CD4-positive, CD25-positive, alpha-beta regulatory T cell (primary cell): ENCODE data around the gene ACAT2. TPM values are rescaled to one million over a fixed set of nuclear protein-coding genes. Genes with fewer than 3 reads are reported as not detected.

Source experiments
- ATAC-seq, 2 donors: fragments of 150-1000 bp; cut with Tn5 transposase; one replicate each; pipeline ENCODE4 v1.10.0; 2021; ENCODE audit warnings: low read depth in 2 of 2, moderate number of reproducible peaks in 2 of 2, moderate library complexity in 1 of 2
- DNase-seq, 3 donors: peaks; one replicate each; pipeline versions ENCODE4 v3.0.0 to v3.0.0-alpha.2; 2012 to 2022; ENCODE audit warnings: mixed read lengths in 1 of 3
- H3K27ac ChIP-seq: one replicate; pipeline ENCODE4 v1.7.0; 2013; ENCODE audit warnings: mild to moderate bottlenecking, low read length; ENCODE audit not compliant: insufficient read depth, poor library complexity, severe bottlenecking
- H3K27me3 ChIP-seq: one replicate; pipeline ENCODE4 v1.7.0; 2013; ENCODE audit warnings: low read length; ENCODE audit not compliant: control insufficient read depth, insufficient read depth
- H3K36me3 ChIP-seq: one replicate; pipeline ENCODE4 v1.7.0; 2013; ENCODE audit warnings: mild to moderate bottlenecking, low read length, moderate library complexity; ENCODE audit not compliant: control insufficient read depth, insufficient read depth
- H3K4me1 ChIP-seq: 2 replicates; pipeline ENCODE4 v1.7.0; 2013; ENCODE audit warnings: mild to moderate bottlenecking, low read length; ENCODE audit not compliant: insufficient read depth, control insufficient read depth, poor library complexity, severe bottlenecking
- H3K4me3 ChIP-seq: one replicate; pipeline ENCODE4 v1.7.0; 2013; ENCODE audit warnings: low read depth, mild to moderate bottlenecking, low read length, moderate library complexity
- H3K9me3 ChIP-seq, 2 experiments: 1 replicate in 1 of 2; 2 replicates in 1 of 2; pipeline ENCODE4 v1.7.0; 2013; ENCODE audit warnings: low read length in 2 of 2, mild to moderate bottlenecking in 1 of 2, moderate library complexity in 1 of 2; ENCODE audit not compliant: control insufficient read depth in 2 of 2
- H3K27ac Mint-ChIP-seq, 3 donors: one replicate each; pipeline ENCODE4 v1.8.0; 2020 to 2022; ENCODE audit warnings: mild to moderate bottlenecking in 3 of 3, mixed read lengths in 3 of 3, moderate library complexity in 2 of 3
- H3K27me3 Mint-ChIP-seq: one replicate; pipeline ENCODE4 v1.8.0; 2022; ENCODE audit warnings: mild to moderate bottlenecking, mixed read lengths
- H3K36me3 Mint-ChIP-seq: one replicate; pipeline ENCODE4 v1.8.0; 2020; ENCODE audit warnings: mixed read lengths
- H3K4me1 Mint-ChIP-seq, 4 donors: one replicate each; pipeline ENCODE4 v1.8.0; 2020 to 2022; ENCODE audit warnings: mixed read lengths in 4 of 4, mild to moderate bottlenecking in 1 of 4
- H3K4me3 Mint-ChIP-seq, 4 donors: one replicate each; pipeline ENCODE4 v1.8.0; 2020 to 2022; ENCODE audit warnings: mild to moderate bottlenecking in 4 of 4, mixed read lengths in 4 of 4, moderate library complexity in 3 of 4
- H3K9me3 Mint-ChIP-seq, 7 donors: one replicate each; pipeline ENCODE4 v1.8.0; 2020 to 2022; ENCODE audit warnings: mixed read lengths in 7 of 7, mild to moderate bottlenecking in 3 of 7, moderate library complexity in 2 of 7
- polyA plus RNA-seq, 4 donors: library from polyadenylated mRNA; unstranded; fragments of 300-500 nt; fragmentation: Illumina TruSeq; gene quantifications; one replicate each; pipeline ENCODE4 v1.2.3, GENCODE V29; 2021
- total RNA-seq: library from RNA; stranded (reverse); gene quantifications from one replicate; pipeline ENCODE4 v1.2.3, GENCODE V29; 2022

ACAT2 gene
- total and polyA plus RNA-seq, 5 donors from 2014 or later: 29.6 to 66.0 (median 46.1) TPM

DNA sequence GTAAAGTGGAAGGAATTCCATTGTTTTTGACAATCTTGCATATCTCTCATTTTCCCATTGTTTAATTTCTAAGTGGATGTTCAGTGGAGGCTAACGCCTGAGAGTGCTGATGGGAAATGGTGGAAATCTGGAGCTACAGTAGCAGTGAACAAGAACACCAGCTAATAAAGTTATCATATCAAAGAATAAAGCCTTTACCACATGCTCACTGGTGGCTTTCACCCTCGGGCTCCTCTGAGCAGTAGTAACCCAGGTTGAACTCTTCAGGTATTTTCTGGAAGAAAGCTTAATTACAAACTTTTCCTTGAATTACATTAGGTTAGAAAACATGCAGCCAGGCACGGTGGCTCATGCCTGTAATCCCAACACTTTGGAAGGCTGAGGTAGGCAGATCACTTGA is 10.4 kb upstream of the ACAT2 start:
- Mint-ChIP-seq H3K36me3 (peaks cover 39% of the 10 kb centered on the region), H3K9me3 (no peaks in the 10 kb centered on the region), H3K27me3 (no peaks in the 10 kb centered on the region), H3K4me3 (no peak overlapping the region), H3K4me1 (peaks cover 6 to 16% (median 10%) of the 10 kb centered on the region in 4 donors), H3K27ac (peak overlapping the region in 2 of 3 donors; percentile 32 to 51)
- Histone ChIP-seq H3K4me3 (no peak overlapping the region), H3K4me1 (no peaks in the 10 kb centered on the region), H3K27me3 (no peaks in the 10 kb centered on the region), H3K27ac (no peak overlapping the region), H3K36me3 (peaks cover 91% of the 10 kb centered on the region), H3K9me3 (no peaks in the 10 kb centered on the region)
- no peak for ATAC-seq
- DNase-seq: no peak

DNA sequence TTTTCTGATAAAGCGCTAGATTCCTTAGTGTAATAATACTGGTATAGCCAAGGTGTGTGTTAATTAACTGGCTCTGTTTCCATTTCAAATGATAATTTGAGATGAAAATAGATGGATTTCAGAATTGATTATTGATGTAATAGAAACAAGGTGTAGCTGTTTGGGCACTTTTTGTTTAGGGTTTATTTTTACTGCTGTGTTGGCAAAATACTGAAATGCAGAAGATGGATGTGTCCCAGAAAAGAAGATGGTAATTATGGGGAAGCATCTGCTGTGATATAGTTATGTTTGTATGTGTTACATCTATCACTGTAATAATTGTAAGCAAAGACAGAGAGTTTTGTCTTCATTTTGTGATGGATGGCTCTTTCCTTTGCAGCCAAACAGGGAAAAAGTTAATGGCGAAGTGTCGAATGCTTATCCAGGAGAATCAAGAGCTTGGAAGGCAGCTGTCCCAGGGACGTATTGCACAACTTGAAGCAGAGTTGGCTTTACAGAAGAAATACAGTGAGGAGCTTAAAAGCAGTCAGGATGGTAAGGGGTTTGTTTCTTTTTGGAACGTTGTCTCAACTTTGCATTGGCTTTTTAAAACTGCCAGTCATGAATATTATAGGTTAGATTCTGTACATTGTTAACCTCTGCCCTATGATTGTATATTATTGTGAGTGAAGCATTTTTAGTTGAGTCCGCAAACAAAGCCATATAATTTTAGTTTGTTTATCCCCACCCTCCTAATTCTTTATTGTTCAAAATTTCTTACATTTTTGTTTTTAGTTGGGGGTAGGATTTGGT is 8.6 kb upstream of the ACAT2 start:
- no peak for ATAC-seq

DNA sequence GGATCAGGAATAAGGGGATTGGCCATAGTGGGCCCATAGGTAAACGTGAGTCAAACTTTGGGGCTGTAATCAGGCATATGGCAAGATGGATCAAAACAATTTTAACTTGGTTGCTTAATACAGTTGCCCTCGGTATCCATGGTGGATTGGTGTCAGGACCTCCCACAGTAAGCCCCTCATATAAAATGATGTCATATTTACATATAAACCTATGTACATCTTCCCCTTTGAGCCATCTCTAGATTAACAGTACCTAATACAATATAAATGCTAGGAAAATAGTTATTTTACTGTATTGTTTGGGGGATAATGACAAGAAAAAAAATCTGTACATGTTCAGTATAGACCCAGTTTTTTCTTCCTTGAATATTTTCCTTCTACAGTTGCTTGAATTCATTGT is 7.4 kb upstream of the ACAT2 start:
- Histone ChIP-seq H3K4me3 (no peak overlapping the region), H3K27ac (no peak overlapping the region), H3K4me1 (no peaks in the 10 kb centered on the region), H3K9me3 (no peaks in the 10 kb centered on the region), H3K27me3 (no peaks in the 10 kb centered on the region), H3K36me3 (peaks cover 77% of the 10 kb centered on the region)
- peaks cover 6 to 14% (median 11%) of the 10 kb centered on the region in 4 donors for H3K4me1 Mint-ChIP-seq
- ATAC-seq: no peak
- H3K9me3 Mint-ChIP-seq: no peaks in the 10 kb centered on the region
- H3K36me3 Mint-ChIP-seq: peaks cover 38% of the 10 kb centered on the region
- no peak for DNase-seq
- H3K27me3 Mint-ChIP-seq: no peaks in the 10 kb centered on the region
- no peak overlapping the region for H3K27ac Mint-ChIP-seq
- H3K4me3 Mint-ChIP-seq: no peak overlapping the region

More for the DNA sequence above, 8.6 kb upstream of the ACAT2 start:
- no peaks in the 10 kb centered on the region for H3K27me3 Mint-ChIP-seq
- no peak overlapping the region for H3K4me3 Mint-ChIP-seq
- Histone ChIP-seq H3K9me3 (no peaks in the 10 kb centered on the region), H3K36me3 (peaks cover 85% of the 10 kb centered on the region), H3K4me3 (no peak overlapping the region), H3K4me1 (no peaks in the 10 kb centered on the region), H3K27ac (peak overlapping the region; percentile 19), H3K27me3 (no peaks in the 10 kb centered on the region)
- DNase-seq: no peak
- no peaks in the 10 kb centered on the region for H3K9me3 Mint-ChIP-seq
- H3K27ac Mint-ChIP-seq: peak overlapping the region in 2 of 3 donors; percentile 23 to 51
- peaks cover 41% of the 10 kb centered on the region for H3K36me3 Mint-ChIP-seq
- H3K4me1 Mint-ChIP-seq: peaks cover 6 to 11% (median 9%) of the 10 kb centered on the region in 4 donors

DNA sequence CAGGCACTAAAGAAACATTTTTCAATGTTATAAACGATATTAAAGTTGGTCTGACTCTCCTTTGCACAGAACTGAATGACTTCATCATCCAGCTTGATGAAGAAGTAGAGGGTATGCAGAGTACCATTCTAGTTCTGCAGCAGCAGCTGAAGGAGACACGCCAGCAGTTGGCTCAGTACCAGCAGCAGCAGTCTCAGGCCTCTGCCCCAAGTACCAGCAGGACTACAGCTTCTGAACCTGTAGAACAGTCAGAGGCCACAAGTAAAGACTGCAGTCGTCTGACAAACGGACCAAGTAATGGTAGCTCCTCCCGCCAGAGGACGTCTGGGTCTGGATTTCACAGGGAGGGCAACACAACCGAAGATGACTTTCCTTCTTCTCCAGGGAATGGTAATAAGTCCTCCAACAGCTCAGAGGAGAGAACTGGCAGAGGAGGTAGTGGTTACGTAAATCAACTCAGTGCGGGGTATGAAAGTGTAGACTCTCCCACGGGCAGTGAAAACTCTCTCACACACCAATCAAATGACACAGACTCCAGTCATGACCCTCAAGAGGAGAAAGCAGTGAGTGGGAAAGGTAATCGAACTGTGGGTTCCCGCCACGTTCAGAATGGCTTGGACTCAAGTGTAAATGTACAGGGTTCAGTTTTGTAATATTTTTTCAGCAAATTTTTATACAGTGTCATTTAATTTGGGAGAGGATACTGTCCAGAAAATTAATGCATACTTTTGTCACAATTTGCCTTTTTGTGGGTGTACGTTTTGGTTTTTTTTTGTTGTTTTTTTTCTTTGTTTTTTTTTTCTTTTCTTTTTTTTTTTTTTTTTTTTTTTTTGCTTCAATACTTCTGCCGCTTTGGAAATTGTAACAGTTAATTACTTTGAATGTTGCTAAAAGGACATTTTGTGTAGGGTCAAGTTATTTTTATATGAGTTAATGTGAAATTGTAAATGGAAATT is 6.6 kb upstream of the ACAT2 start:
- H3K27me3 Mint-ChIP-seq: no peaks in the 10 kb centered on the region
- Histone ChIP-seq H3K9me3 (no peaks in the 10 kb centered on the region), H3K27me3 (no peaks in the 10 kb centered on the region), H3K4me1 (no peaks in the 10 kb centered on the region), H3K4me3 (no peak overlapping the region), H3K27ac (no peak overlapping the region), H3K36me3 (peaks cover 69% of the 10 kb centered on the region)
- peaks cover 0 to 2% (median 0%) of the 10 kb centered on the region in 7 donors for H3K9me3 Mint-ChIP-seq
- H3K4me3 Mint-ChIP-seq: peak overlapping the region in 1 of 4 donors; percentile 43
- H3K4me1 Mint-ChIP-seq: peaks cover 11 to 18% (median 14%) of the 10 kb centered on the region in 4 donors
- DNase-seq (no peak), ATAC-seq (peak in 1 of 2 donors; percentile 20)
- peaks cover 33% of the 10 kb centered on the region for H3K36me3 Mint-ChIP-seq
- H3K27ac Mint-ChIP-seq: peak overlapping the region in 1 of 3 donors; percentile 7

DNA sequence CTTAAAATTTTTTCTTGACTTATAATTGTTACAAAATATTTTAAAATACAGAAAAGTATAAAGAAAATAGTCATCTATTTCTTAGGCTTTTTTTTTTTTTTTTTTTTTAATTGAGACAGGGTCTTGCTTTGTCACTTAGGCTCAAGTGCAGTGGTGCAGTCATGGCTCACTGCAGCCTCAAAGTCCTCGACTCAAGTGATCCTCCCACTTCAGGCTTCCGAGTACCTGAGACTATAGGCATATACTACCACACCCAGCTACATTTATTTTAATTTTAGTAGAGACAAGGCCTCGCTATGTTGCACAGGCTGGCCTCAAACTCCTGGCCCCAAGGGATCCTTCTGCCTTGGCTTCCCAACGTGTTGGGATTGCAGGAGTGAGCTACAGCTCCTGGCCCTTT is 5.3 kb upstream of the ACAT2 start:
- no peak for DNase-seq
- peaks cover 56% of the 10 kb centered on the region for H3K36me3 ChIP-seq
- no peaks in the 10 kb centered on the region for H3K27me3 ChIP-seq
- Mint-ChIP-seq H3K27me3 (no peaks in the 10 kb centered on the region), H3K36me3 (peaks cover 33% of the 10 kb centered on the region), H3K4me1 (peaks cover 17 to 28% (median 26%) of the 10 kb centered on the region in 4 donors), H3K9me3 (peaks cover 0 to 2% (median 0%) of the 10 kb centered on the region in 7 donors), H3K27ac (no peak overlapping the region), H3K4me3 (peak overlapping the region in 1 of 4 donors; percentile 38)
- H3K4me1 ChIP-seq: peaks cover 6% of the 10 kb centered on the region
- H3K4me3 ChIP-seq: no peak overlapping the region
- no peak for ATAC-seq
- H3K27ac ChIP-seq: no peak overlapping the region
- no peaks in the 10 kb centered on the region for H3K9me3 ChIP-seq

DNA sequence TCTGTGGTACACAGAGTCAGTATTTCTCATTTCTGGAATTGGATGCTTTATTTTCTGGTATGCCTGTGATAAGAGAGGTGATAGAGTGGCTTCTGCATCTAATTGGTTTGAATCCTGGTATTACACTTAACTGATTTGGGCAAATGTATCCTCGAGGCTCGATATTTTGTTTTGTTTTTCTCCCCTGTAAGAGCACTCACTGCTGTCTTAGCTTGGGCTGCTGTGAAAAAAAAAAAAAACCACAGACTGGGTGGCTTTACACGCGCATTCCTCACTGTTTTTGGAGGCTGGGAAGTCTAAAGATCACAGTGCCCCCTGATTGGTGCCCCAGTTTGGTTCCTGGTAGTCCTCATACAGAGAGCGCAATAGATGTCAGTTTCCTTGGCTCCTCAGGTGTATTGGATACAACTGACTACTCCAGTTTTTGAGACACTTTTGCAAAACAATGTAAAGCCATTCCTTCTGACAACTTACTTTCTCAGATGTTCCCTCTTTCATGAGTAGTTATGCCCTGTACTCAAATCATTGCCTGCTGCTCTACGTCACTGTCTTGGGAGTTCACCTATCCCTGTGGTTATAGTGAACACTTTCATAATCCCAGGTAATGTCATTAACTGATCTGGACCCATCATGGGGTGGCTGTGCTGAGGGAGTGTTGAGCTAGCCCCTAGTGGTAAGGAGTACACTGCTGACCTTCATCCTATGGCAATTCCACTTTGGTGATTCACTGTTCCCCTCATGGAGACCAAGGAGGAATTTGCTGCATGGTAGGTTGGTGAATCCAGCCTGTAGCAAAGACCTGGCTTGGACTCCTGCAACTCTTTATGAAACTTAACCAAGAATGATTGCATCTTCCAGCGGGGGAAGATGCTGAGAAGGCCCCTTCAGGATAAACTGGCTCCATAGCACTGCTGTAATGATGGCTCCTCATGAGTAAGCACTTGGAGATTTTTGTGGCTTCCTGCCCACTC is 3.5 kb upstream of the ACAT2 start:
- Mint-ChIP-seq H3K27me3 (no peaks in the 10 kb centered on the region), H3K36me3 (peaks cover 29% of the 10 kb centered on the region), H3K27ac (peak overlapping the region in 1 of 3 donors; percentile 41), H3K9me3 (peaks cover 0 to 3% (median 0%) of the 10 kb centered on the region in 7 donors), H3K4me3 (peak overlapping the region in 2 of 4 donors; percentile 61 to 62), H3K4me1 (peaks cover 14 to 36% (median 33%) of the 10 kb centered on the region in 4 donors)
- peaks cover 38% of the 10 kb centered on the region for H3K36me3 ChIP-seq
- H3K27me3 ChIP-seq: no peaks in the 10 kb centered on the region
- no peak overlapping the region for H3K4me3 ChIP-seq
- no peaks in the 10 kb centered on the region for H3K9me3 ChIP-seq
- ATAC-seq: no peak
- no peak for DNase-seq
- H3K27ac ChIP-seq: no peak overlapping the region
- peaks cover 16% of the 10 kb centered on the region for H3K4me1 ChIP-seq

DNA sequence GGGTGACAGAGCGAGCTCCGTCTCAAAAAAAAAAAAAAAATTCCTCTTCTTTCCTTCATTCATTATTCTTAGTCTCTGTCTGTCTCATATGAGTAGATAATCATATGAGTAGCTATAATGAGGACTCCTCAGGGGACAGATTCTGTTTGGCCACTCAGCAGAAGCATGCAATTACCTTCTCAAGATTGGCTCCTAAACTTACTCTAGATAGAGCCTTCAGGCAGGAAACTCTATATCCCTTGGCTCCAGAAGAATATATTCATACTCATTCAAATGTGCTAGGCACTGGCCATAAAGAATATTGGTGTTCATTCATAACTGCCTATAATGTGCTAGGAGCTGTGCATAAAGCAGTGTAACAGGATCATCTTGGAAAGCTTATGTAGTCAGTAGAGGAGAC is 2.2 kb upstream of the ACAT2 start:
- Histone ChIP-seq H3K4me1 (peaks cover 16% of the 10 kb centered on the region), H3K27ac (peak overlapping the region; percentile 98), H3K4me3 (no peak overlapping the region), H3K27me3 (no peaks in the 10 kb centered on the region), H3K36me3 (peaks cover 29% of the 10 kb centered on the region), H3K9me3 (no peaks in the 10 kb centered on the region)
- H3K36me3 Mint-ChIP-seq: peaks cover 26% of the 10 kb centered on the region
- no peak for DNase-seq
- peaks cover 0 to 3% (median 0%) of the 10 kb centered on the region in 7 donors for H3K9me3 Mint-ChIP-seq
- ATAC-seq: no peak
- no peaks in the 10 kb centered on the region for H3K27me3 Mint-ChIP-seq
- H3K4me1 Mint-ChIP-seq: peaks cover 12 to 40% (median 33%) of the 10 kb centered on the region in 4 donors
- H3K4me3 Mint-ChIP-seq: peak overlapping the region; percentile 58 to 97 (median 70)
- H3K27ac Mint-ChIP-seq: peak overlapping the region; percentile 6 to 31 (median 7)
